ENCODE data around the gene FITM2. TPM values are rescaled to one million over a fixed set of nuclear protein-coding genes. Genes with fewer than 3 reads are reported as not detected.
"Not testable (repeated sequence)": the region's sequence is repeated elsewhere in the genome, so short reads cannot be mapped to it uniquely, and the experiment has no call there.

Gene FITM2
- total and polyA plus RNA-seq, 3 experiments from 2014 or later, result 1.3 to 2.5 (median 2.4) TPM

DNA sequence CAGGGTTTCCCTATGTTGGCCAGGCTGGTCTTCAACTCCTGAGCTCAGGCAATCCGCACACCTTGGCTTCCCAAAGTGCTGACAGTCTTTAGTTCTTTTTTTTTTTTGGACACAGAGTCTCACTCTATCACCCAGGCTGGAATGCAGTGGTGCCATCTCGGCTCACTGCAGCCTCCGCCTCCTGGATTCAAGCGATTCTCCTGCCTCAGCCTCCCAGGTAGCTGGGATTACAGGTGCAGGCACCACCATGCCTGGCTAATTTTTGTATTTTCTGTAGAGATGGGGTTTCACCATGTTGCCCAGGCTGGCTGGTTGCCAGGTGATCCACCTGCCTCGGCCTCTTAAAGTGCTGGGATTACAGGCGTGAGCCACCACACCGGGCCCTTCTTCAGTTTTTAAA, 16.7 kb upstream of the FITM2 start:
- POLR2A ChIA-PET, result not testable (repeated sequence)
- peak overlapping the region in 1 of 8 donors; percentile 49 for H3K27ac Mint-ChIP-seq

DNA sequence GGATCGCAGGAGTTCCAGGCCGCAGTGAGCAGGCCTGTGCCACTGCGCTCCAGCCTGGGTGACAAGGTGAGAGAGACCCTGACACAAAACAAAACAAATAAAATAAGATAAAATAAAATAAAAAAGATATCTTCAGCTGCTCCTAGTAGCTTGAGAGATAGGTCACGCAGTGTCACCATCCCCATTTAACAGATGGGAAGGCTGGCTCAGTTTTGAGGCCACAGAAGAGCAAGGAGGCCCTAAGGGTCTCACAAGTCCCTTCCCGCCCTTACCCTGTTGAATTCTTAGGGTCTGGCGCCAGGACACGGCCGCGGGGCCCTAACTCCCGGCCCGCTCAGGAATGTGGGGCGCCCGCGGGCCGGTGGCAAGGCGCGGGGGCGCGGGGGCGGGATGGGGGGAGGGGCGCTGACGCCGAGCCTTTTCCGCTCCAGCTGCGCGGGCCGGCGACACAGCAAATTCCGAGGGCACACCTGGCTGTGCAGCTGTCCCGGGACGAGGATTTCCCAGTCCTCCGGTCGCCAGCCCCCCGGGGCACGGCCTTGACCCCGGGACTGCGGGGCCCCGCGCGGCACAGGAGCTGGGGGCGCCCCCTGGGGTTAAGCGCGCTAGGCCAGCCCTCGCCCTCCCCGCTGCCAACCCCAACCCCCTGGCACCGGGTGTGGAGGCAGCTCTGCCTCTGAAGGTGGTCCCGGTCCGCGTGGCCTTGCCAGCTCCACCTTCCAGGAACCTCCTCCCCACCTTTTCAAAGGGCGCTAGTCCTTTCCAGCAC, 15.6 kb upstream of the FITM2 start:
- Histone ChIP-seq H3K4me3 (ENCODE audit: low read length) (no peak overlapping the region), H3K9me3 (ENCODE audit: low read length) (no peaks in the 10 kb centered on the region), H3K27me3 (ENCODE audit: insufficient read depth, low read length, poor library complexity, severe bottlenecking) (no peaks in the 10 kb centered on the region), H3K4me1 (ENCODE audit: insufficient read depth, low read length) (no peaks in the 10 kb centered on the region), H3K27ac (ENCODE audit: low read depth, low read length) (no peak overlapping the region), H3K36me3 (ENCODE audit: insufficient read depth, low read length) (no peaks in the 10 kb centered on the region)
- CTCF ChIA-PET, result interaction anchor here (2.4 kb wide), 1 partner anchor 16 kb away, joined by 12 read pairs; the partner anchor contains the start of gene FITM2
- Mint-ChIP-seq H3K27ac (no peak overlapping the region), H3K4me3 (peak overlapping the region in 4 of 7 donors; percentile 19 to 45 (median 38)), H3K36me3 (no peaks in the 10 kb centered on the region), H3K4me1 (no peaks in the 10 kb centered on the region), H3K9me3 (no peaks in the 10 kb centered on the region), H3K27me3 (peaks cover 4 to 23% of the 10 kb centered on the region in 2 donors)
- POLR2A ChIA-PET, result interaction anchor here (0.5 to 0.6 kb wide), 2 partner anchors 26 to 74 kb away, joined by 4 to 7 read pairs; no protein-coding TSS in a partner anchor
- DNase-seq, result peak in 1 of 5 donors; percentile 19

More for the DNA sequence above, 16.7 kb upstream of the FITM2 start:
- H3K36me3 Mint-ChIP-seq; H3K9me3 ChIP-seq (ENCODE audit: low read length); H3K9me3 Mint-ChIP-seq; H3K27me3 ChIP-seq (ENCODE audit: insufficient read depth, low read length, poor library complexity, severe bottlenecking); H3K4me3 ChIP-seq (ENCODE audit: low read length); H3K4me1 Mint-ChIP-seq; H3K36me3 ChIP-seq (ENCODE audit: insufficient read depth, low read length); H3K27ac ChIP-seq (ENCODE audit: low read depth, low read length); DNase-seq; H3K4me1 ChIP-seq (ENCODE audit: insufficient read depth, low read length): not testable (repeated sequence)
- peaks cover 1 to 27% of the 10 kb centered on the region in 2 donors for H3K27me3 Mint-ChIP-seq
- CTCF ChIA-PET, result interaction anchor here (0.9 to 2.8 kb wide), 2 partner anchors 17 to 114 kb away, joined by 3 to 8 read pairs; partner anchors contain the start of gene FITM2
- peak overlapping the region in 3 of 7 donors; percentile 21 to 48 (median 32) for H3K4me3 Mint-ChIP-seq

DNA sequence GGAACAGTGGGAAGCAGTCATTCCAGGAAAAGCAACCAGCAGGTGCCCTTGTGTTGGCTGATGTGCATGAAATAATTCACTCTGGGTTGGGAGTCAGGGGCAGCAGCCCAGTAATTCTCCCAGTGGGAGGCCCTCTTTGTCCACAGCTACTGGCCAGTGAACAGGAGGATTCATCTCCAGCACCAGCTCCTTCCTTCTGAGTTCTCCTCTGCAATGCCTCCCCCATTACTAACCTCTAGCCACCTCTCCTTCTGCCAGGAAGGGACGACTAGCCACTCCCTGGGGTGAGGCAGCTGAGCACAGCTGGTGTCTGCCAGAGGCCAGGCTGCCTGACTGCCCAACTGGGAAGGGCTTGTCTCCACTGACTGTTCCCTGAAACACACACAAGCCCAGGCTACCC, 13.3 kb upstream of the FITM2 start:
- Mint-ChIP-seq H3K27ac (peak overlapping the region in 1 of 8 donors; percentile 40), H3K4me3 (peak overlapping the region in 2 of 7 donors; percentile 12 to 17), H3K4me1 (no peaks in the 10 kb centered on the region), H3K36me3 (no peaks in the 10 kb centered on the region), H3K9me3 (no peaks in the 10 kb centered on the region), H3K27me3 (peaks cover 4 to 15% of the 10 kb centered on the region in 2 donors)
- ChIA-PET POLR2A (no interaction called here), CTCF (interaction anchor here (2.4 kb wide), 1 partner anchor 14 kb away, joined by 12 read pairs; the partner anchor contains the start of gene FITM2)
- no peaks in the 10 kb centered on the region for H3K9me3 ChIP-seq (ENCODE audit: low read length)
- H3K4me1 ChIP-seq (ENCODE audit: insufficient read depth, low read length), result no peaks in the 10 kb centered on the region
- H3K4me3 ChIP-seq (ENCODE audit: low read length), result no peak overlapping the region
- no peak overlapping the region for H3K27ac ChIP-seq (ENCODE audit: low read depth, low read length)
- no peaks in the 10 kb centered on the region for H3K36me3 ChIP-seq (ENCODE audit: insufficient read depth, low read length)
- DNase-seq, result no peak
- H3K27me3 ChIP-seq (ENCODE audit: insufficient read depth, low read length, poor library complexity, severe bottlenecking), result no peaks in the 10 kb centered on the region

DNA sequence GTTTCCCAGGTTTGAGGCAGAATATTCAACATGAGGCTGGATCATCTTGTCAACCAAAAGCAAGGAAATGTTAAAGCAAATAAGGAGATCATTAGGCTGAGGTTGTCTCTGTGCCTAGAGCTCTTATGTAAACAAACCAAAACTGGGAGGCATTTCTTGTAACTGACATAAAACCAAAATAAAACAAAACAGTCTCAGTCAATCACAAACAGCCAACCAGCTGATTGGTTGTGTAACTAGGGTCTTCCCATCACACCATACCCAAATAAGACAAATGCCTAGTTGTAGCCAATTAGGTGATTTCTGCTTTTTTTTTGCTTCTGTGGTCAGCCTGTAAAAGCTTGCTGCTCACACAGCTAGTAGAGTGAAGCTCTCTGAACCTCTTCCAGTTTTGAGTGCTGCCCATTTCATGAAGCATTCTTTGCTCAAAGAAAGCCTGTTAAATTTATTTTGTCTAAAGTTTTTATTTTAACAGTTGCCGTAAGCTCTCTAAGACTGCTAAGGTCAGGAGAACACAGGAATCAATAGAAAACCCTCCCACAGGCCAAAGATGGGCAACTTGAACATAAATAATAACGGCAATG, 8.9 kb upstream of the FITM2 start:
- no peak overlapping the region for H3K4me3 Mint-ChIP-seq
- Histone ChIP-seq H3K36me3 (ENCODE audit: insufficient read depth, low read length) (no peaks in the 10 kb centered on the region), H3K27ac (ENCODE audit: low read depth, low read length) (no peak overlapping the region), H3K27me3 (ENCODE audit: insufficient read depth, low read length, poor library complexity, severe bottlenecking) (peaks cover 4% of the 10 kb centered on the region), H3K9me3 (ENCODE audit: low read length) (no peaks in the 10 kb centered on the region), H3K4me3 (ENCODE audit: low read length) (no peak overlapping the region), H3K4me1 (ENCODE audit: insufficient read depth, low read length) (no peaks in the 10 kb centered on the region)
- H3K27ac Mint-ChIP-seq, result no peak overlapping the region
- no peak for DNase-seq
- H3K27me3 Mint-ChIP-seq, result peaks cover 15 to 21% of the 10 kb centered on the region in 2 donors
- no peaks in the 10 kb centered on the region for H3K36me3 Mint-ChIP-seq
- ChIA-PET CTCF (interaction anchor here (2.0 kb wide), 1 partner anchor 9 kb away, joined by 17 read pairs; the partner anchor contains the start of gene FITM2), POLR2A (interaction anchor here (0.7 kb wide), 1 partner anchor 465 kb away, joined by 3 read pairs; no protein-coding TSS in a partner anchor)
- H3K4me1 Mint-ChIP-seq, result no peaks in the 10 kb centered on the region
- H3K9me3 Mint-ChIP-seq, result no peaks in the 10 kb centered on the region

DNA sequence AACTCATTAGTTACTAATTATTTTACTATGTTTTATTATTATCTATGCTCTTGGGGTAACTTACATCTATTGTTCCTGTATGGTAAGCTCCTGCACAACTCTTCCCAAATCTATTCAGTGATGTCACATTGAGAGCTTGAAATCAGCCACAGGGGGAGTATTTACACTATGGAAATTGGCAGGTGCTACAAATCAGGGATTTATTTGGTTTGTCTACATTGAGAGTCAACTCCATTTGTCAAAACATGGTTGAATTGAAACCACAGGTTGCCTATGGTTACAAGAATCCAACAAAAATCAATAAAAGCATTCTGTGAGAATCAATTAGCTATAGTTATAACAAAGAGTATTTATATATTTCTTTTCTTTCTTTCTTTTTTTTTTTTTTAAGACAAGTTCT, 3.9 kb upstream of the FITM2 start:
- H3K36me3 Mint-ChIP-seq, result peaks cover 0 to 8% (median 0%) of the 10 kb centered on the region in 3 donors
- H3K4me3 Mint-ChIP-seq, result no peak overlapping the region
- peaks cover 14 to 16% (median 16%) of the 10 kb centered on the region in 3 donors for H3K4me1 Mint-ChIP-seq
- H3K27ac Mint-ChIP-seq, result no peak overlapping the region
- Histone ChIP-seq H3K27ac (ENCODE audit: low read depth, low read length) (no peak overlapping the region), H3K27me3 (ENCODE audit: insufficient read depth, low read length, poor library complexity, severe bottlenecking) (peaks cover 4% of the 10 kb centered on the region), H3K4me3 (ENCODE audit: low read length) (no peak overlapping the region), H3K9me3 (ENCODE audit: low read length) (no peaks in the 10 kb centered on the region), H3K36me3 (ENCODE audit: insufficient read depth, low read length) (no peaks in the 10 kb centered on the region), H3K4me1 (ENCODE audit: insufficient read depth, low read length) (peaks cover 7% of the 10 kb centered on the region)
- H3K27me3 Mint-ChIP-seq, result peaks cover 17% of the 10 kb centered on the region in 2 donors
- DNase-seq, result no peak
- POLR2A ChIA-PET, result no interaction called here
- CTCF ChIA-PET, result interaction anchor here (0.7 to 8.5 kb wide), 2 partner anchors 99 to 135 kb away, joined by 3 to 396 read pairs; no protein-coding TSS in a partner anchor
- H3K9me3 Mint-ChIP-seq, result no peaks in the 10 kb centered on the region

DNA sequence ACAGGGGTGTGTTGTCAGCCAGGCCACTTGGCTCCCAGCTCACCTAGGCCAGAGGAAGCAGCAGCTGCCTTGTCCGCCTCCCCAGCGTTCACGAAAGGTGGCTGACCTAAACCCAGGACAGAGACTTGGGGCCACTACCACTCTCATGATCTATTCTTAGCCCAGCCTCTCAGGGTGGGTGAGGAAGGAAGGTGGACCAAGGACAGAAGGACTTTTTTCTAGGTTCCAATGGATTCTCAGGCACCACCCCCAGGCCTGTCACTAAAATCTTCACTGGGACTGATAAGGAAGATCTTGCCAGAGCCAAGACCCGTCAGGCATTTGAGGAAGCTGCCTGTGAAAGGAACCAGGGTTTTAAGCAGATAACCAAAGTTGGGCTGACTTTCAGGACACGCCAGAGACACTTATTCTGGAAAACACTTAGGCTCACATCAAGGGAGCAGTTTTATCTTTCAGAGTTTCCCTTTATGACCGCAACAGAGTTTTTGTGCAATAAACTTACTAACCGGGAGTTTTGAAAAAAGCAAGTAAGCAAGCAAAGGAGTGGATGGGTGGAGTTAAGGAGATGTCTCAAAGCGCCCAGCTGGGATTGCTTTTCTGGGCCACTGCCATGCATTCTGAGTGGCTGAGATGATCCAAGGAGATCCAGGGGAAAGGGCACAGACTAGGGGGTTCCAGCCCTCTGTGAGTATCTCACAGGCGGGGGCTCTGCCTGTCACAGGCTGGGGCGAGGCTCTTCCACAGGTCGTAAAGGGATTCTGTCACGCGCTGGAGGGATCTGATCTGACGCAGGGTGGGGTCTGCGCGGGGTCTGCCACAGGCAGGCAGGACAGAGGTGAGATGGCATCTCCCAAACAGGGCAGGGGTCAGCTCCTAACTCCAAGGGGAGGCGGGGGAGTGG, 989 bp downstream of the FITM2 start:
- H3K27me3 Mint-ChIP-seq, result peaks cover 0 to 4% of the 10 kb centered on the region in 2 donors
- ChIA-PET CTCF (interaction anchor here (0.5 to 8.5 kb wide), 23 partner anchors 9 to 576 kb away, joined by 3 to 396 read pairs (median 5); partner anchors contain the start of genes OSER1 and YWHAB), POLR2A (interaction anchor here (0.6 to 2.0 kb wide), 4 partner anchors 92 to 132 kb away, joined by 3 to 11 read pairs (median 5); no protein-coding TSS in a partner anchor)
- H3K4me3 Mint-ChIP-seq, result peak overlapping the region; percentile 91 to 97 (median 95)
- peak overlapping the region in 7 of 8 donors; percentile 47 to 94 (median 84) for H3K27ac Mint-ChIP-seq
- H3K4me1 ChIP-seq (ENCODE audit: insufficient read depth, low read length), result peaks cover 14% of the 10 kb centered on the region
- no peaks in the 10 kb centered on the region for H3K9me3 Mint-ChIP-seq
- H3K27ac ChIP-seq (ENCODE audit: low read depth, low read length), result peak overlapping the region; percentile 61
- H3K36me3 Mint-ChIP-seq, result peaks cover 0 to 19% (median 2%) of the 10 kb centered on the region in 3 donors
- H3K9me3 ChIP-seq (ENCODE audit: low read length), result no peaks in the 10 kb centered on the region
- peaks cover 26 to 35% (median 26%) of the 10 kb centered on the region in 3 donors for H3K4me1 Mint-ChIP-seq
- peak overlapping the region; percentile 89 for H3K4me3 ChIP-seq (ENCODE audit: low read length)
- H3K27me3 ChIP-seq (ENCODE audit: insufficient read depth, low read length, poor library complexity, severe bottlenecking), result no peaks in the 10 kb centered on the region
- peaks cover 5% of the 10 kb centered on the region for H3K36me3 ChIP-seq (ENCODE audit: insufficient read depth, low read length)
- DNase-seq, result peak in 1 of 5 donors; percentile 4

DNA sequence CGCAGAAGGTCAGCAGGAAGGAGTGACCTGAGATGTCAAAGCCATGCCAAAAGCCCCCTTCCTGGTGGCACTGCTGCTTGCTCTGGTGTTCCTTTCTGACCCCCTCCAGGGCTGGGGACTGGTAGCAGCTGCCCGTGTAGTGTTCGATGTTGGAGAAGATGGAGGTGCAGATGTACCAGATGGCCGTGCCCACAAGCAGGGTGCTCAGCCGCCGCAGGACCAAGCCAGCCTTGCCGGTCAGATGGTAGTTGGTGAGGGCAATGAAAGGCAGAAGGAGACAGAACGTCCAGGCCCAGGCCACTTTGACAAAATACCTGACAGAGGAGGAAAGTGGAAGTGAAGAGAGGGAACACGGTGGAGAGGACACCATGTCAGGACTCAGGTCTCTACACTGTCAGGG, 4.1 kb downstream of the FITM2 start:
- Histone ChIP-seq H3K4me3 (ENCODE audit: low read length) (no peak overlapping the region), H3K27ac (ENCODE audit: low read depth, low read length) (no peak overlapping the region), H3K4me1 (ENCODE audit: insufficient read depth, low read length) (peaks cover 14% of the 10 kb centered on the region), H3K9me3 (ENCODE audit: low read length) (no peaks in the 10 kb centered on the region), H3K36me3 (ENCODE audit: insufficient read depth, low read length) (peaks cover 5% of the 10 kb centered on the region), H3K27me3 (ENCODE audit: insufficient read depth, low read length, poor library complexity, severe bottlenecking) (no peaks in the 10 kb centered on the region)
- Mint-ChIP-seq H3K36me3 (peaks cover 0 to 26% (median 9%) of the 10 kb centered on the region in 3 donors), H3K4me1 (peaks cover 26 to 39% (median 26%) of the 10 kb centered on the region in 3 donors), H3K4me3 (peak overlapping the region in 1 of 7 donors; percentile 41), H3K27me3 (peaks cover 0 to 4% of the 10 kb centered on the region in 2 donors), H3K27ac (peak overlapping the region in 1 of 8 donors; percentile 56), H3K9me3 (no peaks in the 10 kb centered on the region)
- no peak for DNase-seq
- POLR2A ChIA-PET, result no interaction called here
- CTCF ChIA-PET, result interaction anchor here (1.3 kb wide), 1 partner anchor 11 kb away, joined by 3 read pairs; no protein-coding TSS in a partner anchor
